Measurements from ENCODE around the gene BRF1.
"Not testable (repeated sequence)": the region's sequence is repeated elsewhere in the genome, so short reads cannot be mapped to it uniquely, and the experiment has no call there.

The BRF1 gene

DNA sequence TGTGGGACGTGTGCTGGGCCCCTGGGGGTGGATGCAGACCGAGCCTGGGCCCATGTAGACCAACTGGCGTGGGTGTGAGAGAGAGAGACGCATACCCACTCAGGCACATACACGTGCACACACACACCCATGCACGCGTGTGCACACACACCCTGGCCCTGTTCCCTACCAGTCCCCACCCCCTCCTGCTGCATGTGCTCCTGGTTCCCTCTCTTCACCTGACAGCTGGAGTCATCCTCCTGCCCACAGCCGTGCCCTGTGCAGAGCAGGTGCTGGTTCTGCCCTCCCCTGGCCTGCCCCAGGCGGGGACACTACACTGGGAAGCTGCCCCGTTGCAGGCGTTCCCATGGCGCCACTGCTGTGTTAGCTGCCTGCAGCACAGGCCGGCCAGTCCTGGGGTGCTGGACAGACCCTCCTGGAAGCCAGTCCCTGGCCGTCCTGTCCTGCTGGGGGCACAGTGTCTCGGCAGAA, 32.3 kb upstream of the BRF1 start:
- no peak for DNase-seq (ENCODE audit: low read depth in 3 of 3)

DNA sequence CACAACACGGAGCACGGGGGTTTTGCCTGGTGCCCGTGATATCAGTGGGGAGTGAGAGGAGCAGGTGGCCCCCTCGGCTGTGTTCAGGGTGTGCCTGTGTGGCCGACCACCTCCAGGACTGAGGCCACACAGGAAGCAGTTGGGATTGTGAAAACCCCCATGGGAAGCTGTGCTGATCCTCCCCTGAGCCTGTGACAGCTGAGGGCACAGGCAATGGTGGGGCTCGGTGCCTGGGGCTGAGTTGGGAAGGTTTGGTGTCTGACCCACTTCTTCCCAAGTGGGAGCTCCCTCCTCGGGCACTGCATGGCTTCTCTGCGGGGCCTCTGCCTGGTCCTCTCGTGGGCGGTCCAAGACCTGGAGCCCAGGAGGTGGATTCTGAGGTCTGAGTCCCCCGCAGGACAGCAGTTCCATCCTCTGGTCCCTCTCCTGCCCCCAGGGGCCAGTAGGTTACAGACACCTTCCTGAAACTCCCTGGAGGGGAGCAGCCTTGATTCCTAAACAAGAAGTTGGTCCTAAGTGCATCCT, 31.6 kb upstream of the BRF1 start:
- DNase-seq (ENCODE audit: low read depth in 3 of 3) = no peak

GRCh38 chr14:105331575-105332349, 31.0 kb upstream of the BRF1 start:
- no peak for DNase-seq (ENCODE audit: low read depth in 3 of 3)

DNA sequence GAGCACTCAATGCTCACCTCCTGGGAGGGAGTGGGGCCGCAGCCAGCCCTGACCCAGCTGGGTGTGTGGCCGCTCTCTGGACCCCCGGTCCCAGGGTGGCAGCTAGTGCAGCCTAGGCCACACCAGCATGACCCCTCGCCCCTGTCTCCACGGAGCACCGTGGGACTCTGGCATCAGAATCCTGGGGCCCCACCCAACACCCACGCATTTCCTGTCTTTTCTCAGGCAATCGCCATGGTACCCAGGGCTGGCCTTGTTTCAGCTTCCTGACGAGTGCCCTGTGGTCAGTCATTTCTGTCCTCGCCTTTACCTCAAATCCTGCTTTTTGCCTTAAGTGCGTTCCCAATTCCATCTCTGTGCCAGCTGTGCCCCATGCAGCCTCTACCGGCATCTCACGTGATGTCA, 29.7 kb upstream of the BRF1 start:
- DNase-seq (ENCODE audit: low read depth in 3 of 3) = peak in 1 of 3 experiments; percentile 12

GRCh38 chr14:105329411-105330150, 28.8 kb upstream of the BRF1 start:
- no peak for DNase-seq (ENCODE audit: low read depth in 3 of 3)

- no peak for DNase-seq (ENCODE audit: low read depth in 3 of 3)
These were observed 28.0 kb upstream of the BRF1 start for GRCh38 chr14:105328678-105329390.

- no peak for DNase-seq (ENCODE audit: low read depth in 3 of 3)
These were observed 27.4 kb upstream of the BRF1 start for GRCh38 chr14:105328070-105328677.

GRCh38 chr14:105327695-105328045, 26.9 kb upstream of the BRF1 start:
- DNase-seq (ENCODE audit: low read depth in 3 of 3) = not testable (repeated sequence)

DNA sequence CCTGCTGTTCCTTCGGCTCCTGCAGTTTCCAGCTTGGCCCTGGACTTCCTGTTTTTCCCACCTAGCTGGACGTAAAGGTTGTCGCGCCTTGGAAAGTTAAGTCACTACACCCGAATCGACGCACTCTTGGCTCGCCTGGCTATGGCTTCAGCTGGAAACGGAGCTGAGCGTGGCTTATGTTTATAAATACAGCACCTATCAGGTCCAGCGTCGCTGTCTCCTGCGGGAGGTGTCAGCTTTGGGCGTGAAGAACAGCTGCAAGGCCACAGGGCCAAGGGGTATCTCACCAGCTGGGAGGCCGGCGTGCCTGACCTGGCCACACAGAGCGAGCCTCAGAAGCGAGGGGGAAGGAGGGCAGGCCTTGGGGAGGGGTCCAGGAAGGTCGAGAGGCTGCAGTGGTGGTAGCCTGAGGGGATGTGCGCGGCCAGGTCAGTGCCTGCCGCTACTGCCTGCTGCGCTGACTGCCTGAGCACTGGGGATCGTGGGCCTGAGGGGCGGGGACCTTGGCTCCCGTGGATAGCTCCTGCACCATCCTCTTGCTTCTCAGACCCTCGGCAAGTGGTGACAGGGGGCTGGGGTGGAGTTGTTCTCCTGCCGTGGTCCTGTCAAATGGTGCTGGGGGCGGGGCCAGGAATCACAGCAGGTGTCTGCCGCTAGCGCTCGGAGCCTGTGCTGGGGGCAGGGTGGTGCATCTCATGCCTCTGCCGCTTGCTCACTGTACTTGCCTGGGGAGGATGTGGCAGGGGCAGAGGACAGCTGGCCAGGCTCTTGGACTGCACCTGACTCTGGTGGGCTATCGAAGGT, 26.3 kb upstream of the BRF1 start:
- no peak for DNase-seq (ENCODE audit: low read depth in 3 of 3)

- DNase-seq (ENCODE audit: low read depth in 3 of 3) = no peak
These were observed 25.7 kb upstream of the BRF1 start for GRCh38 chr14:105326568-105326867.

DNA sequence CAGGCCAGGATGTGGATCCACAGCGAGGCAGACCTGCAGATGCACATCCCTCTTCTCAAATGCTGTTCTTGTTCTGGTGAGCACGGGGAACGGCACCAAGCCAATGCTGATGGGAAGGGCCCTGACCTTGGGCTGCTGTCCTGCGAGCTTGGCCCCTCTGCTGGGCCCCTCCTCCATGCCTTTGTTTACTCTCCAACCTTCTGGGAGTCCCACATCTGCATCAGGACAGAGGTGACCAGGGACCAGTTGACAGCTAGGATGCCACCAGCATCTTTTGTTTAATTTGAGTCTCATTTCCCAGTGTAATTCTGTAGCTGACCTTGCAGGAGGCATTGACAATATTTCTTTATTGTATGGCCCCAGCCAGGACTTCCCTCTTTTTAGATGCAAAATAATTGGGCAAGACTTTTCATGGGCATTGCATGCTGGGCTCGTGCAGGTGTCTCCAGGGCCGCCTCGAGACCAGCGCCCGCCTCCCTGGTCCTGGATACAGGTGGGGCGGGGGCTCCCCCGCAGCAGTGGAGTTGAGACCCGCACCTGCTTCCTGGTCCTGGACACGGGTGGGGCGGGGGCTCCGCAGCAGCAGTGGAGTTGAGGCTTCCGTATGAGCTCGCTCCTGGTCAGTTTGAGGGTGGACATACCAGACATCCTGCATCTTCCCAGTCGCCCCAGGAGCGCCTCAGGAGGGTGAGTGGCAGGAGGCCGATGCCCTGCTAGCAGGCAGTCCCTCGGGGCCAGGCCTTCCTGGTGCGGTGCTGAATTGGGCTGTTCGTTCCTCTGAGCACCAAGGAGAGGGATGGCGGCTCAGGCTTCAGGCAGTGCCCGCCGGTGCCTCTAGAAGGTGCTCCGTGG, 25.1 kb upstream of the BRF1 start:
- no peak for DNase-seq (ENCODE audit: low read depth in 3 of 3)

DNA sequence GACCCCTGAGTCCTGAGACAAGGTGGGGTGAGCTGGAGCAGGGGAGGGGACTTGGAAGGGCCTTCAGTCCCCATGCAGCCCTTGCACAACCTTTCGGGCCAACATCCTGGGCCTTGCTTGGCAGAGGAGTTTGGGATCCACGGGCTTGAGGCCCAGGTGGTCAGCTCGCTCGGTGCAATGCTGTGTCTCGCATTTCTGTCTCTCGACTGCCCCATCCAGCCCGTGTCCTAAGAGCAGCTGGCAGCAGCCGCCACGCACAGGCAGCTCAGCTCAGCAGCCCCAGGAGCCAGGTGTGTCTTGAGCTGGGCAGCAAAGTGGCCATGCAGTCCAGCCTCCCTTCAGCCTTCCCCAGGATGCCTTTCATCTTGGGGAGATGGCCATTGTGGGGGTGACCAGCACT, 24.5 kb upstream of the BRF1 start:
- no peak for DNase-seq (ENCODE audit: low read depth in 3 of 3)

- DNase-seq (ENCODE audit: low read depth in 3 of 3) = no peak
These were observed 24.1 kb upstream of the BRF1 start for GRCh38 chr14:105324871-105325270.

GRCh38 chr14:105324080-105324778, 23.4 kb upstream of the BRF1 start:
- DNase-seq (ENCODE audit: low read depth in 3 of 3) = no peak

- DNase-seq (ENCODE audit: low read depth in 3 of 3) = no peak
These were observed 22.9 kb upstream of the BRF1 start for GRCh38 chr14:105323663-105324062.

- no peak for DNase-seq (ENCODE audit: low read depth in 3 of 3)
These were observed 22.2 kb upstream of the BRF1 start for GRCh38 chr14:105322791-105323556.

DNA sequence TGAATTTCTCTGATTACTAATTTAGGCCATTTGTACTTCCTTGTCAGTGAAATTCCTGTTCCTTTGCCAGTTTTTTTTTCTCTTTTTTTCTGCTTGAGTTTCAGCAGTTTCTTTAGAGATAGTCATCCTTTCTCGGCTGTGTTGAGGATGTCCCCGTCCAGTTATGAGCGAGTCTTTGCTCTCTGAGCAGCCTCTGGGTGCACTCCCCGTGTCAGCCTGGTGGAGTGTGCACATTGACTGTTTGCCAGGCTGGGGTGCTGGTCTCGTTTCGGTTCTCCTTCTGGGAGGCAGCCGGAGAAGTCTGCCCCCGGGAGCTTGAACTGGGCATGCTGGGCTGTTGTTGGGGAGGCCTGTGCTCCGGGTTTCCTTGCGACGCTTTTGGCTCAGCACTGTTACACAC, 16.7 kb upstream of the BRF1 start:
- no peak for DNase-seq (ENCODE audit: low read depth in 3 of 3)

GRCh38 chr14:105316968-105317510, 16.2 kb upstream of the BRF1 start:
- no peak for DNase-seq (ENCODE audit: low read depth in 3 of 3)

GRCh38 chr14:105316577-105316941, 15.8 kb upstream of the BRF1 start:
- no peak for DNase-seq (ENCODE audit: low read depth in 3 of 3)

All from stimulated activated CD4-positive, alpha-beta T cell treated with anti-CD3 and anti-CD28 coated beads, TNF-alpha, amount 100 ng/mL, for 24 hours (primary cell).